HUES6 (cell line): ENCODE measurements around the gene ITIH3.

Source experiments
- H3K27ac ChIP-seq: 2 replicates; pipeline ENCODE4 v1.7.0; 2013; ENCODE audit warnings: low read depth, mild to moderate bottlenecking, low read length, inconsistent platforms
- H3K27me3 ChIP-seq: 2 replicates; pipeline ENCODE4 v1.6.1; 2013; ENCODE audit warnings: low read length; ENCODE audit not compliant: control insufficient read depth, insufficient read depth
- H3K36me3 ChIP-seq: 2 replicates; pipeline ENCODE4 v1.6.1; 2013; ENCODE audit warnings: low read length; ENCODE audit not compliant: control insufficient read depth, insufficient read depth
- H3K4me1 ChIP-seq: 2 replicates; pipeline ENCODE4 v1.6.1; 2013; ENCODE audit warnings: low read length; ENCODE audit not compliant: control insufficient read depth, insufficient read depth
- H3K4me3 ChIP-seq: 2 replicates; pipeline ENCODE4 v1.5.1; 2013; ENCODE audit warnings: low read depth, low read length
- H3K9ac ChIP-seq: one replicate; pipeline ENCODE4 v1.6.1; 2013; ENCODE audit warnings: mild to moderate bottlenecking, low read length
- H3K9me3 ChIP-seq: 2 replicates; pipeline ENCODE4 v1.6.1; 2013; ENCODE audit warnings: low read depth, low read length; ENCODE audit not compliant: control insufficient read depth, insufficient read depth

Gene ITIH3

DNA sequence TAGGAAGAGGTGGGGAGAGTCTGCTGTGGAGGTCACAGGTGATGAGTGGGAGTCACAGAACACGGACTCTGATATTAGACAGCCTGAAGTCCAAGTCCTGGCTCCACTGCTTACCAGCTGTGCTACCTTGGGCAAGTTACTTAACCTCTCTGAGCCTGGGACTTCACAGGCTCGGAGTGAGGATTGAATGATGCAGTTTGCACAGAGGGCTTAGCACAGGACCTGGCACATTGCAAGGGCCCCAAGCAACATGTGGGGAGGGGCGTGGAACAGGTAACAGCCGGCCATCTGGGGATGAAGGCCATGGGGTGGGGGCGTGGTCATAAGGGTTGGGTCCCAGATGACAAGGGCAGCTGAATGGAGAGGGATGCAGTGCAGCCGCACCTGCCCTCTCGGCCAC, 4.3 kb upstream of the ITIH3 start:
- H3K27ac ChIP-seq, result no peak overlapping the region
- H3K36me3 ChIP-seq, result no peaks in the 10 kb centered on the region
- H3K4me1 ChIP-seq, result no peaks in the 10 kb centered on the region
- H3K27me3 ChIP-seq, result 0 out of 2 replicates have a peak, but pooled peaks cover 3% of the 10 kb centered on the region
- H3K4me3 ChIP-seq, result no peak overlapping the region
- H3K9ac ChIP-seq, result no peak overlapping the region
- H3K9me3 ChIP-seq, result no peaks in the 10 kb centered on the region

DNA sequence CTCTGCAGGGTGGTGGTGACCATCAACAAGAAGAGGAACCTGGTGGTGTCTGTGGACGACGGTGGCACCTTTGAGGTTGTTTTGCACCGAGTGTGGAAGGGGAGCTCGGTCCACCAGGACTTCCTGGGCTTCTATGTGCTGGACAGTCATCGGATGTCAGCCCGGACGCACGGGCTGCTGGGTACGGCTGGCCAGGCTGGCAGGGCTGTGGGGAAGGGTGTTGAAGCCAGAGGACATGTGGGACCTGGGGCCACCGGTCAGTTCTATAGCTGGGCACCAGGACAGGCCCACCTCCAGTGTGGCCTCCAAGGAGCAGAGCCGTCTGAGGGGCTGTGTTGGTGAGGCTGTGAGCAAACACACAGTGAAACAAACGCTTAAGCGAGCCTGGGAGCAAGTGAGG, 3.9 kb upstream of the ITIH3 start:
- Histone ChIP-seq H3K4me3 (no peak overlapping the region), H3K27me3 (0 out of 2 replicates have a peak, but pooled peaks cover 3% of the 10 kb centered on the region), H3K9me3 (no peaks in the 10 kb centered on the region), H3K27ac (no peak overlapping the region), H3K9ac (no peak overlapping the region), H3K4me1 (no peaks in the 10 kb centered on the region), H3K36me3 (no peaks in the 10 kb centered on the region)

DNA sequence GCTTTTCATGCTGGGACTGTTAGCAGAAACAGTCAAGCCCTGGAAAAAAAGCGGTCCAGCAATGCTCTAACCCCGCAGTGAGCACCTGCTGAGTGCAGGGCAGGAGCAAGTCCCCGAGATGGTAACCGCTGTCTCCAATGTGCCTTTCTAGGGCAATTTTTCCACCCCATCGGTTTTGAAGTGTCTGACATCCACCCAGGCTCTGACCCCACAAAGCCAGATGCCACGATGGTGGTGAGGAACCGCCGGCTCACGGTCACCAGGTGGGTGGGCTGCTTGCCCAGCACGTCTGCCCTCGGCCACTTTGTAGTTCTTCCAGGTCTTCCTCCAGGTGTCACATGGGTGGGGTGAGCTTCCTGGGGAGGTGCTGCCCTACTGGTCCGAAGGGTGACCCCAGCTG, 3.2 kb upstream of the ITIH3 start:
- H3K9me3 ChIP-seq, result no peaks in the 10 kb centered on the region
- no peak overlapping the region for H3K4me3 ChIP-seq
- H3K4me1 ChIP-seq, result no peaks in the 10 kb centered on the region
- no peak overlapping the region for H3K9ac ChIP-seq
- no peaks in the 10 kb centered on the region for H3K36me3 ChIP-seq
- H3K27me3 ChIP-seq, result 0 out of 2 replicates have a peak, but pooled peaks cover 3% of the 10 kb centered on the region
- H3K27ac ChIP-seq, result no peak overlapping the region

DNA sequence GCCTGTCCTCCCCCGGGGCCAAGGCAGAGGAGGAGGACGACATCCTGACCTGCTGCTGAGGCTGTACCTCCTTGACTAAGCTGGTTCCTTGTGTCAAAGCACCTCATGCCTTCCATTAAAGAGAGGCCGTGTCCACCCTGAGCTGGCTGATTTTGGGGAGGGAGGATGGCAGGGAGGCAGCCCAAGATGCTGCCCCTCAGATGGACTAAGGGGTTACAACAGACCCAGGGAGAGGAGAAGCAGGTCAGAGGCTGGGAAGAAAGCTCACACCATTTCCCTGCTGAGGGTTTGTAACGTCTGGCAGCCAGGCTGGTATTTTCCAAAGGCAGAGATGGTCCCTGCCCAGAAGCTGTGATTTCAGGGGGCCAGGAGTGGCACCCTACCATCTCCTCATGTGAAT, 2.7 kb upstream of the ITIH3 start:
- Histone ChIP-seq H3K4me1 (no peaks in the 10 kb centered on the region), H3K36me3 (no peaks in the 10 kb centered on the region), H3K27ac (no peak overlapping the region), H3K9me3 (no peaks in the 10 kb centered on the region), H3K4me3 (no peak overlapping the region), H3K9ac (no peak overlapping the region), H3K27me3 (0 out of 2 replicates have a peak, but pooled peaks cover 3% of the 10 kb centered on the region)

DNA sequence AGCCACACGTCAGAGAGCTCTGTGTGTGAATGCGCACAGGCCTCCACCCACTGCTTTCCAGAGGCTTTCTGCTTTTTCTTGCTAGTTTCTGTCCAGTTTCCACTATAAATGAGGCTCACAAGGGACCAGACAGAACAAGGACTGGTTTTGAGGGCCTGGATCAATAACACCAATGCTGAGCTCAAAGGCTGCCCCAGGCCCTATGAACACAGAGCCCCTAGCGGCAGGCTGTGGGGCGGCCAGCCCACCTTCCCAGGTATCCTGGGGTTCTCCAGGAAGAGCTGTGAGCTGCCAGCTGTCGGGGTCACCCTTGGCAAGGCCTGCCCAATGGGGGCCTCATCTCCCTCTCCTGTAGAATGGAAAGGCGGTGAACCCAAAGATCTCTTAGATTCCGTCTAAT, 2.2 kb upstream of the ITIH3 start:
- Histone ChIP-seq H3K4me3 (no peak overlapping the region), H3K36me3 (no peaks in the 10 kb centered on the region), H3K4me1 (no peaks in the 10 kb centered on the region), H3K9me3 (no peaks in the 10 kb centered on the region), H3K9ac (no peak overlapping the region), H3K27ac (no peak overlapping the region), H3K27me3 (0 out of 2 replicates have a peak, but pooled peaks cover 3% of the 10 kb centered on the region)

DNA sequence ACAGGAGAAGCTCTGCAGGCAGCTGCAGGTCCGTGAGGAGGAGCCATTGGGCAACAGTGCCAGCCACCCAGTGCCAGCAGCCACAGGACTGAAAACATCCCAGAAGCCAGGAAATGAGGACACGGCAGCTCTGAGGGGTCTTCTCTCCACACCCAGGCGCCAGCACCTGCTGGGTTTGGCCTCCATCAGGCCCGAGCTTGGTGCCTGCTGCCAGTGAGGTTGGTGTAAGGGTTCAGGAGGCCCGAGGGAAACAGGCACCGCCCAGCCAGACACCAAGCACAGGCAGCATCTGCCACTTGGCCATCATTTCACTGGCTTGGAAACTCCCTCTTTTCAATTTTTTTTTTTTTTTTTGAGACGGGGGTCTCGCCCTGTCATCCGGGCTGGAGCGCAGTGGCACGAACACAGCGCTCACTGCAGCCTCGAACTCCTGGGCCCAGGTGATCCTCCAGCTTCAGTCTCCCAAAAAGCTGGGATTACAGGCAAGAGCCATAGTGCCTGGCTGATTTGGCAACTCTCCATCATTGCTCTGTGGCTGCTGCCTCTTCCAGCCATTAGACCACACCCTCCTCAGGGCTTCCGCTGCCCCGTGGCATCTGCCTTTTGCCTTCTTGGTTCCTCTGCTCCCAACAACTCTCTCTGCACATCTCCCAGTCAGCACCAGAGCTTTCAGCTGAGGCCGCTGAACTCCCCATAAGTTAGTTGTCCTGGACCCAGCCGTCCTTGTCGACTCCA, 1.5 kb upstream of the ITIH3 start:
- H3K36me3 ChIP-seq, result no peaks in the 10 kb centered on the region
- H3K27ac ChIP-seq, result no peak overlapping the region
- no peak overlapping the region for H3K9ac ChIP-seq
- H3K27me3 ChIP-seq, result 0 out of 2 replicates have a peak, but pooled peaks cover 3% of the 10 kb centered on the region
- no peaks in the 10 kb centered on the region for H3K9me3 ChIP-seq
- no peak overlapping the region for H3K4me3 ChIP-seq
- H3K4me1 ChIP-seq, result no peaks in the 10 kb centered on the region

DNA sequence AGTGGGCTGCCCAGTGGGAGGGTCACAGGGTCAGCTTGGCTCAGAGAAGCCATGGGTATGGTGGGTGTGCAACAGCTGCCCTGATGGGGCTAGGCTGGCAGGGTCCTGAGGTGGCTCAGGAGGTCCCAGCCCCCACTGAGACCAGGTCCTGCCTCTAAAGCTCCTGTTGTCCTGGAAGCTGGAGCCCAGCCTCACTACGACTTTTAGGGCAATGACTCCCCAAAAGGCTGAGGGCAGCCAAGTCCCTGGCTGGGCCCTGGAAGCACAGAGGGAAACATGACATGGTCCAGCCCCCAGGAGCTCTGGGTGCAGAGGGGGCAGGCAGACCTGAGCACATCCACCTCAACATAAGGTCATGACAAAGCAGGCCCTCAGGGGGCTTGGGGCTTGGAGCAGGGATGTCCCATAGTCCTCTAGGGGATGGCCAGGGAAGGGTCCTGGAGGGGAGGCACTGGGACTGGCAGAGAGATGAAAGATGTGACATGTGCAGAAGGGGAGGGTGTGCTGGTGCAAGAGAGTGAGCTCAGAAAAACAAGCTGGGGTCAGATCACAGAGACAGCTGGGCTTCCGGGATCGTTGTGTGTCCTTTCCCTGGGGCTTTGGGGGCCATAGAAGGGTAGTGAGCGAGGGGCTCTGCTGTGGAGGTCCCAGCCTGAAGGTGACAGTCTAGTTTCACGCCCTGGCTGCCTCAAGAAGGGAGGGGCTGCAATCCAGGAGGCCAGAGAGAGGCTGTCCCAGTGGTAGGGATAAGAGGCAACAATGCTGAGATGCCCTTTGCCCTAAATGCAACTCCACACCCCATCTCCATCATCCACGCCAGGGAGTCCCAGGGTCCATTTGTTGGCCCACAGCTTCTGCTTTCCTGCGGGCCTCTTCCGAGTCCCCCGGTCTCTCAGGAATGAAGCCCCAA, 639 bp upstream of the ITIH3 start:
- no peaks in the 10 kb centered on the region for H3K9me3 ChIP-seq
- no peaks in the 10 kb centered on the region for H3K36me3 ChIP-seq
- no peak overlapping the region for H3K27ac ChIP-seq
- H3K27me3 ChIP-seq, result 0 out of 2 replicates have a peak, but pooled peaks cover 2% of the 10 kb centered on the region
- no peaks in the 10 kb centered on the region for H3K4me1 ChIP-seq
- no peak overlapping the region for H3K4me3 ChIP-seq
- no peak overlapping the region for H3K9ac ChIP-seq

DNA sequence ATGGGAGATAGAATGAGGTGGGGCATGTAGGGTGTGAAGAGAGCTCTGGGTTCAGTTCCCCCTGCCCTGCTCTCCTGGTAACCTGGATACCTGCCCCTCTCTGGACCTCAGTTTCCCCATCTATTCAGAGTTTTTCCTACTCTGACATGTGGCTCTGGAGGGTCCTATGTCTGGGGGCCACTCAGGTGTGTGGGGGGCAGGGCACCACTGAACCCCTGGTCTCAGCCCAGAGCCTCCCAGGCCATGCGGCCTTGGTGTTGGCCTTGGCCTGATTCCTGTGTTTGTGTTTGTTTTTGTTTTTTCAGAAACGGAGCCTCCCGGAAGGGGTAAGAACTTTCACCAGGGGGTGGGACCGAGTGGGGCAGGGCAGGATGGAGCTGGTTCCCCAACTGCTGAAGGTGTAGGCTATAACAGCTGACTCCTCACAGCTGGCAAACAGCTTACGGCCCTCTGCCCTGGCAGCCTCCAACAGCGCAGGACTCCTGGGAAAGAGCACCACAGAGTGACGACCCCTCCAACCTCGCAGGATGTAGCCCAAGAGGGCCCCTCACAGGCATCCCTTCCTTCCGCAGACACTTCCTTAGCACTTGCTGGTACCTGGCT, 803 bp downstream of the ITIH3 start:
- H3K27ac ChIP-seq, result no peak overlapping the region
- no peaks in the 10 kb centered on the region for H3K36me3 ChIP-seq
- no peaks in the 10 kb centered on the region for H3K4me1 ChIP-seq
- no peak overlapping the region for H3K9ac ChIP-seq
- H3K27me3 ChIP-seq, result no peaks in the 10 kb centered on the region
- H3K9me3 ChIP-seq, result no peaks in the 10 kb centered on the region
- H3K4me3 ChIP-seq, result no peak overlapping the region

DNA sequence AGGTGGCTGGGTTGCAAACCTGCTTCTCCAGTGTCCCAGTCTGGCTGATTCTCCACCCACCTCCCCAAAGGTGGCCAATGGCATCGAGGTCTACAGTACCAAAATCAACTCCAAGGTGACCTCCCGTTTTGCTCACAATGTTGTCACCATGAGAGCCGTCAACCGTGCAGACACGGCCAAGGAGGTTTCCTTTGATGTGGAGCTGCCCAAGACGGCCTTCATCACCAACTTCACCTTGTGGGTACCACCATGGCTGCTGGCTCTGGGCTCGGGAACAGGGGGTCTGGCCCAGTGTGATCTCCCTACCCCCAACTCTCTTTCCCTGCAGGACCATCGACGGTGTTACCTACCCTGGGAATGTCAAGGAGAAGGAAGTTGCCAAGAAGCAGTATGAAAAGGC, 1.8 kb downstream of the ITIH3 start:
- Histone ChIP-seq H3K9me3 (no peaks in the 10 kb centered on the region), H3K4me3 (no peak overlapping the region), H3K27ac (no peak overlapping the region), H3K4me1 (no peaks in the 10 kb centered on the region), H3K27me3 (no peaks in the 10 kb centered on the region), H3K36me3 (no peaks in the 10 kb centered on the region), H3K9ac (no peak overlapping the region)

DNA sequence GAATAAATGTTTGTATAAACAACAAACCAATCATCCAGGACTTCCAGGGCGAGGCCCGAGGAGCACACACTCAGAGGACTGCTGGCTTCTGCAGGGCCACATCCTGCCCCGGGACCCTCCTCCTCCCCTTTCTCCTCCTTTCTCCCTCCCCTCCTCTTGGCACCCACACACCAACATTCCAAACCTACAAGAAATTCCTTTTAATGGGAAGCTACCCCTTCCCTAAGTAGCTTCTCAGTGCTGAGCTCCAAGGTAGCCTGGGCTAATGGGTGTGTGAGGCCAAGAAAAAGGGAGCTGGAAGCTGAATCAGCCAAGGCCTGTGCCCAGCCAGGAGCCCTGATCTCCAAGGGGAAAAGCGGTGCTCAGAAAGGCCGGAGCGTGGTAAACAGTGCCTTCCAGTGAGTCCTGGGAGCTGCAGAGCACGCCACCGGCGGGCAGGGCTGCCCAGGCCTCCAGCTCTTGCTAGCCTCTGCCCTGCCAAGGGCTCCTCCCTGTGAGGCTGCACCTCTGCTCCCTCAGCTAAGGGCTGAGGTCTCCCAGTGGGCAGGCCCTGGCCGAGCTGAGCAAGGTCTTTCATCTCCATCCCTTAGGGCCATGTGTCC, 3.9 kb downstream of the ITIH3 start:
- H3K27ac ChIP-seq, result no peak overlapping the region
- H3K36me3 ChIP-seq, result no peaks in the 10 kb centered on the region
- H3K4me3 ChIP-seq, result no peak overlapping the region
- no peak overlapping the region for H3K9ac ChIP-seq
- H3K9me3 ChIP-seq, result no peaks in the 10 kb centered on the region
- no peaks in the 10 kb centered on the region for H3K27me3 ChIP-seq
- H3K4me1 ChIP-seq, result no peaks in the 10 kb centered on the region
